ENCODE data around the gene ESPL1. TPM values are rescaled to one million over a fixed set of nuclear protein-coding genes. Genes with fewer than 3 reads are reported as not detected.

The ESPL1 gene
- total and polyA plus RNA-seq, 2 of the 13 experiments (the other 11 are each of a cell fraction or from before 2014, with no cell fraction given), result 5.8 to 11.5 TPM

DNA sequence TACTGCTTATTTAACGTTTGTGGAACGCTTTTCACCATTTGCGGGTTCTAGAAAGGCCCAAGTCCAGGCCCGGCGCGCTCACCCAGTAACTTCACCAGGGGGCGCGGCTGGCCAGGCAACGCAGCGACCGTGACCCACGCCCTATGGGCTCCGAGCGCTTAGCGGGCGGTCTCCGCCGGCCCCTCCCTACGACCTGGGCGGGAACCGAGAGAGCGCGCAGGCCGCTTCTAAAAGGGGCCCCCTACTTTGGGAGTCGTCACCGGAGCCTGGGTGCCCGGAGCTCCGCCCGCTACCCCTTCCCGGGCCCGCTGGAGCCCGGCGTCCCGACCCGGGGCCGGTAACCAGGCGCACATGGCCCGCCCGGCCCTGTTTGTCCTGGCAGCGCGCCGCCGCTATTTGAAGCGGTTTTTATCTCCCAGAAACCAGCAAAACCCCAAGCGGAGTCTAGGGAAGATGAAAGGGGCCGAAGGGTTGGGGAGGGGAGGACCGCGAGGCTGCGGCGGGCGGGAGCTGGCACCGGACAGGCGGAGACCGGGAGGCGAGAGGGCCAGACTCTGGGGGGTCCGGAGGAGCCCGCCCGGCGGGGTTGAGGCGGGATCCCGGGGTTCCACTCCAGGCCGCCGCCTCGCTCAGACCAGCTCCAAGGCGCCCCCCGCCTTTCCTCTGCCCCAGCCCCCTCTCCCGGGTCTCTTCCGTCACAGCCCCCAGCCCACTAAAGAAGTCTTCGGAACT is 56.8 kb downstream of the ESPL1 start:
- in situ Hi-C loops (cut with HindIII; ENCODE audit: extremely low pct_ligation_motif_present, low pct_unique_long_range_greater_than_20kb), result loop anchor here (5.0 kb wide), 1 partner anchor 177 kb away; the partner anchor contains the start of gene TARBP2
- Histone ChIP-seq H3K27me3 (ENCODE audit: control insufficient read depth in 1 of 2, insufficient read depth in 2 of 2, low read length in 2 of 2) (peaks cover 0 to 8% of the 10 kb centered on the region in 2 experiments; a peak in 2 of 5 replicates), H3K9me3 (ENCODE audit: low read length) (no peaks in the 10 kb centered on the region), H3K4me3 (replicated peaks in 1 of 3; ENCODE audit: insufficient read depth in 1 of 3, low read depth in 2 of 3, low read length in 3 of 3) (peak overlapping the region; percentile 57 to 65 (median 62)), H4K20me1 (ENCODE audit: insufficient read depth, low read length) (no peaks in the 10 kb centered on the region), H3K9ac (ENCODE audit: insufficient read depth, low read depth, low read length) (peak overlapping the region; percentile 74), H2AFZ (ENCODE audit: low read length) (peak overlapping the region; percentile 77), H3K79me2 (ENCODE audit: insufficient read depth, low read length) (peaks cover 5% of the 10 kb centered on the region), H3K4me1 (ENCODE audit: insufficient read depth, low read length) (peaks cover 54% of the 10 kb centered on the region), H3K36me3 (replicated peaks in 1 of 2; ENCODE audit: control insufficient read depth in 1 of 2, insufficient read depth in 2 of 2, low read length in 2 of 2) (no peaks in the 10 kb centered on the region), H3K4me2 (ENCODE audit: low read depth, low read length) (peak overlapping the region; percentile 89), H3K27ac (ENCODE audit: extremely low read length, insufficient read depth, low read length) (peak overlapping the region; percentile 74)
- 0% methylated on average over 6 of the region's 69 CpGs for WGBS (ENCODE audit: low lambda C conversion rate)
- ATAC-seq (peak; percentile 77), FAIRE-seq (no peak), DNase-seq (ENCODE audit: low spot score) (peak; percentile 85)
- intact Hi-C loops (cut with micrococcal nuclease; ENCODE audit: unreplicated experiment), result loop anchor here (1.0 kb wide), 2 partner anchors 20 to 183 kb away; no protein-coding TSS in a partner anchor
- POLR2A ChIA-PET, result interaction anchor here (0.7 to 3.2 kb wide), 10 partner anchors 20 to 246 kb away, joined by 3 to 23 read pairs (median 6); partner anchors contain the start of genes MYG1, PFDN5, PRR13 and SP1
- CTCF ChIA-PET (ENCODE audit: low intra/inter-chr PET ratio, low total read pairs), result interaction anchor here (0.9 to 1.6 kb wide), 4 partner anchors 20 to 183 kb away, joined by 3 to 14 read pairs (median 4); no protein-coding TSS in a partner anchor
- TSS peak; percentile 70 for BruUV-seq (replicated peaks)
- TF ChIP-seq MIER2 (CRISPR knock-in tag; IDR thresholded peaks at IDR 0.05) (no peak), ZNF737 (CRISPR knock-in tag; IDR thresholded peaks at IDR 0.05; ENCODE audit: borderline replicate concordance) (no peak), HIVEP1 (CRISPR knock-in tag; IDR thresholded peaks at IDR 0.05) (peak; percentile 36; the same call in 1 of the 2 replicates), SMARCE1 (IDR thresholded peaks at IDR 0.05; ENCODE audit: borderline replicate concordance) (no peak), IKZF4 (CRISPR knock-in tag; IDR thresholded peaks at IDR 0.05; ENCODE audit: borderline replicate concordance, low read depth, not compliant biosample characterization) (peak; percentile 49), KMT2A (CRISPR knock-in tag; IDR thresholded peaks at IDR 0.05) (peak; percentile 59; the same call in 1 of the 2 replicates), ZNF263 (CRISPR knock-in tag; IDR thresholded peaks at IDR 0.05) (0 out of 2 replicates have a peak, but pooled peaks have one; percentile 34), SMAD9 (CRISPR knock-in tag; IDR thresholded peaks at IDR 0.05) (0 out of 2 replicates have a peak, but pooled peaks have one; percentile 42), ZNF703 (CRISPR knock-in tag; IDR thresholded peaks at IDR 0.05; ENCODE audit: borderline replicate concordance) (peak; percentile 68), ZNF577 (CRISPR knock-in tag; IDR thresholded peaks at IDR 0.05; ENCODE audit: borderline replicate concordance, low read depth) (no peak), RARA (CRISPR knock-in tag; IDR thresholded peaks at IDR 0.05) (0 out of 2 replicates have a peak, but pooled peaks have one; percentile 35), FOXK2 (IDR thresholded peaks at IDR 0.05) (no peak), ZNF253 (CRISPR knock-in tag; IDR thresholded peaks at IDR 0.05; ENCODE audit: borderline replicate concordance) (no peak), ZNF12 (CRISPR knock-in tag; IDR thresholded peaks at IDR 0.05) (peak; percentile 55; the same call in 1 of the 2 replicates), ZNF564 (CRISPR knock-in tag; IDR thresholded peaks at IDR 0.05) (peak; percentile 63), JUNB (CRISPR knock-in tag; IDR thresholded peaks at IDR 0.05; ENCODE audit: borderline replicate concordance) (no peak), RBAK (CRISPR knock-in tag; IDR thresholded peaks at IDR 0.05) (no peak)
- TF ChIP-seq, protein P1, sequence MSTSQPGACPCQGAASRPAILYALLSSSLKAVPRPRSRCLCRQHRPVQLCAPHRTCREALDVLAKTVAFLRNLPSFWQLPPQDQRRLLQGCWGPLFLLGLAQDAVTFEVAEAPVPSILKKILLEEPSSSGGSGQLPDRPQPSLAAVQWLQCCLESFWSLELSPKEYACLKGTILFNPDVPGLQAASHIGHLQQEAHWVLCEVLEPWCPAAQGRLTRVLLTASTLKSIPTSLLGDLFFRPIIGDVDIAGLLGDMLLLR (CRISPR knock-in tag; IDR thresholded peaks at IDR 0.05), result peak; percentile 66; the same call in 1 of the 2 replicates
- TF ChIP-seq, protein P2, sequence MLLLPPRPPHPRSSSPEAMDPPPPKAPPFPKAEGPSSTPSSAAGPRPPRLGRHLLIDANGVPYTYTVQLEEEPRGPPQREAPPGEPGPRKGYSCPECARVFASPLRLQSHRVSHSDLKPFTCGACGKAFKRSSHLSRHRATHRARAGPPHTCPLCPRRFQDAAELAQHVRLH (CRISPR knock-in tag; IDR thresholded peaks at IDR 0.05; ENCODE audit: borderline replicate concordance, low read depth), result peak; percentile 85; the same call in 1 of the 2 replicates
- TF ChIP-seq, protein P3, sequence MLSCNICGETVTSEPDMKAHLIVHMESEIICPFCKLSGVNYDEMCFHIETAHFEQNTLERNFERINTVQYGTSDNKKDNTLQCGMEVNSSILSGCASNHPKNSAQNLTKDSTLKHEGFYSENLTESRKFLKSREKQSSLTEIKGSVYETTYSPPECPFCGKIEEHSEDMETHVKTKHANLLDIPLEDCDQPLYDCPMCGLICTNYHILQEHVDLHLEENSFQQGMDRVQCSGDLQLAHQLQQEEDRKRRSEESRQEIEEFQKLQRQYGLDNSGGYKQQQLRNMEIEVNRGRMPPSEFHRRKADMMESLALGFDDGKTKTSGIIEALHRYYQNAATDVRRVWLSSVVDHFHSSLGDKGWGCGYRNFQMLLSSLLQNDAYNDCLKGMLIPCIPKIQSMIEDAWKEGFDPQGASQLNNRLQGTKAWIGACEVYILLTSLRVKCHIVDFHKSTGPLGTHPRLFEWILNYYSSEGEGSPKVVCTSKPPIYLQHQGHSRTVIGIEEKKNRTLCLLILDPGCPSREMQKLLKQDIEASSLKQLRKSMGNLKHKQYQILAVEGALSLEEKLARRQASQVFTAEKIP (CRISPR knock-in tag; IDR thresholded peaks at IDR 0.05; ENCODE audit: borderline replicate concordance), result no peak
- TF ChIP-seq, protein P4, sequence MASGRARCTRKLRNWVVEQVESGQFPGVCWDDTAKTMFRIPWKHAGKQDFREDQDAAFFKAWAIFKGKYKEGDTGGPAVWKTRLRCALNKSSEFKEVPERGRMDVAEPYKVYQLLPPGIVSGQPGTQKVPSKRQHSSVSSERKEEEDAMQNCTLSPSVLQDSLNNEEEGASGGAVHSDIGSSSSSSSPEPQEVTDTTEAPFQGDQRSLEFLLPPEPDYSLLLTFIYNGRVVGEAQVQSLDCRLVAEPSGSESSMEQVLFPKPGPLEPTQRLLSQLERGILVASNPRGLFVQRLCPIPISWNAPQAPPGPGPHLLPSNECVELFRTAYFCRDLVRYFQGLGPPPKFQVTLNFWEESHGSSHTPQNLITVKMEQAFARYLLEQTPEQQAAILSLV (CRISPR knock-in tag; IDR thresholded peaks at IDR 0.05; ENCODE audit: borderline replicate concordance), result no peak

Data from HepG2 (cell line).